Adrenal gland (tissue), 12 donors: Measurements from ENCODE around the gene EIF4G3. TPM values are rescaled to one million over a fixed set of nuclear protein-coding genes. Genes with fewer than 3 reads are reported as not detected.

Experiments
- DNase-seq, 7 donors: peaks; one replicate each; pipeline ENCODE4 v3.0.0-alpha.2; 2019 to 2020
- H3K27ac ChIP-seq, 5 donors: fragments of 200-600 bp; sonication (generic) in 4 of 5; 1 replicate in 3 of 5; 2 replicates in 2 of 5; pipeline versions ENCODE4 v1.5.1 to v1.8.0; 2016 to 2020; ENCODE audit warnings: mild to moderate bottlenecking in 1 of 5
- H3K27me3 ChIP-seq: fragments of 200-600 bp; 2 replicates; pipeline ENCODE4 v1.8.0; 2021
- H3K36me3 ChIP-seq, 2 donors: fragments of 200-600 bp; replicated peaks in 1 of 2; 1 replicate in 1 of 2; 2 replicates in 1 of 2; pipeline versions ENCODE4 v1.5.1 to v1.8.0; 2018 to 2022
- H3K4me1 ChIP-seq, 2 donors: fragments of 200-600 bp; replicated peaks in 1 of 2; 1 replicate in 1 of 2; 2 replicates in 1 of 2; pipeline versions ENCODE4 v1.5.1 to v1.8.0; 2018 to 2021
- H3K4me3 ChIP-seq, 4 donors: fragments of 200-600 bp; sonication (generic) in 3 of 4; one replicate each; pipeline ENCODE4 v1.5.1; 2016 to 2018
- H3K9me3 ChIP-seq, 3 donors: fragments of 200-600 bp; sonication (generic) in 1 of 3; replicated peaks in 1 of 3; 1 replicate in 2 of 3; 2 replicates in 1 of 3; pipeline versions ENCODE4 v1.5.1 to v1.8.0; 2016 to 2021
- CTCF ChIP-seq, 6 experiments: fragments of 450-650 bp in 4 of 6; fragments of 200-600 bp in 2 of 6; sonication (generic) in 1 of 6; IDR thresholded peaks; 1 replicate in 5 of 6; 2 replicates in 1 of 6; pipeline versions ENCODE4 v1.5.1 to v1.8.0; 2016 to 2021; ENCODE audit warnings: antibody characterized with exemption in 6 of 6, mild to moderate bottlenecking in 2 of 6, moderate library complexity in 1 of 6
- POLR2A ChIP-seq, 2 donors: fragments of 450-650 bp; IDR thresholded peaks; one replicate each; pipeline ENCODE4 v1.6.1; 2017; ENCODE audit warnings: antibody characterized with exemption in 2 of 2, mild to moderate bottlenecking in 2 of 2, moderate library complexity in 1 of 2
- WGBS, 4 donors: extraction: QIAGEN DNeasy Blood & Tissue Kit in 2 of 4; methylation state at CpG; one replicate each; pipeline versions ENCODE4 v1.1.5 to v1.1.7; 2013 to 2017; 5-methylcytosine and 5-hydroxymethylcytosine counted together
- intact Hi-C, 2 donors: fragments of 100-400 bp; cut with DNase I; formaldehyde crosslinking; loops; one replicate each; pipeline versions ENCODE4 v1.14.1 to v1.15.0; 2022 to 2023
- polyA plus RNA-seq, 3 donors: library from polyadenylated mRNA; stranded (reverse); fragments of 200-250 nt in 2 of 3; fragments of 350-450 nt in 1 of 3; fragmentation: Illumina TruSeq in 1 of 3; extraction: RNeasy Lipid Tissue Mini Kit (QIAGEN cat#74804) in 1 of 3; gene quantifications; one replicate each; pipeline ENCODE4 v1.2.3, GENCODE V29; 2013 to 2014
- total RNA-seq, 9 donors: library from RNA; depleted of rRNA in 4 of 9; stranded (reverse); fragments of >200 nt in 4 of 9; fragments of 120-200 nt in 1 of 9; fragmentation: NEBNext Ultra II Directional in 1 of 9; extraction: Animal tissue kit (Norgen Biotek cat#: 25700) in 1 of 9; gene quantifications; one replicate each; pipeline versions ENCODE4 v1.1.0 to v1.2.4, GENCODE V29; 2013 to 2023
- donor health status: healthy with polysubstance abuse.
- donor health status: Bipolar disorder and iron deficiency.
- donor health status: DM: yes; HTN: yes; CAD: no.
- donor health status: DM: no; HTN: no; CAD: no.
- donor health status: DM: no; HTN: no; CAD: no.
- donor health status: DM: yes; HTN: yes; CAD: no.

EIF4G3 gene
- total and polyA plus RNA-seq, 12 donors, result 30.7 to 58.7 (median 51.6) TPM

- Histone ChIP-seq H3K4me3 (no peak overlapping the region), H3K36me3 (peaks cover 0 to 15% of the 10 kb centered on the region in 2 donors), H3K9me3 (no peaks in the 10 kb centered on the region), H3K27ac (no peak overlapping the region), H3K27me3 (no peaks in the 10 kb centered on the region), H3K4me1 (no peaks in the 10 kb centered on the region)
- 42 to 47% (median 45%) methylated on average over 2 of the region's 2 CpGs for WGBS, 4 donors
- intact Hi-C loops, result no loop called here
- DNase-seq, result no peak
- TF ChIP-seq CTCF (IDR thresholded peaks at IDR 0.05) (no peak), POLR2A (IDR thresholded peaks at IDR 0.05) (no peak)
These were observed 355.2 kb downstream of the EIF4G3 start for GRCh38 chr1:20821466-20821865.

GRCh38 chr1:20819818-20820217 lies 356.9 kb downstream of the EIF4G3 start:
- Histone ChIP-seq H3K27ac (no peak overlapping the region), H3K4me3 (no peak overlapping the region), H3K27me3 (no peaks in the 10 kb centered on the region), H3K36me3 (peaks cover 0 to 15% of the 10 kb centered on the region in 2 donors), H3K4me1 (no peaks in the 10 kb centered on the region), H3K9me3 (no peaks in the 10 kb centered on the region)
- 76 to 91% (median 83%) methylated on average over 2 to 5 of the region's 5 CpGs for WGBS, 4 donors
- no peak for TF ChIP-seq POLR2A (IDR thresholded peaks at IDR 0.05)
- TF ChIP-seq CTCF (IDR thresholded peaks at IDR 0.05), result no peak
- DNase-seq, result no peak
- intact Hi-C loops, result no loop called here

GRCh38 chr1:20814534-20814871 lies 362.2 kb downstream of the EIF4G3 start:
- H3K4me1 ChIP-seq, result no peaks in the 10 kb centered on the region
- intact Hi-C loops, result no loop called here
- H3K9me3 ChIP-seq, result no peaks in the 10 kb centered on the region
- H3K4me3 ChIP-seq, result no peak overlapping the region
- H3K27ac ChIP-seq, result no peak overlapping the region
- H3K27me3 ChIP-seq, result no peaks in the 10 kb centered on the region
- peaks cover 0 to 18% of the 10 kb centered on the region in 2 donors for H3K36me3 ChIP-seq
- no CpG with 5 or more reads among the region's 4 CpGs for WGBS, 4 donors
- TF ChIP-seq CTCF (IDR thresholded peaks at IDR 0.05) (no peak), POLR2A (IDR thresholded peaks at IDR 0.05) (no peak)
- DNase-seq, result no peak

GRCh38 chr1:20811916-20812315 lies 364.8 kb downstream of the EIF4G3 start:
- H3K27me3 ChIP-seq, result no peaks in the 10 kb centered on the region
- intact Hi-C loops, result no loop called here
- H3K9me3 ChIP-seq, result no peaks in the 10 kb centered on the region
- DNase-seq, result no peak
- no peaks in the 10 kb centered on the region for H3K4me1 ChIP-seq
- H3K27ac ChIP-seq, result no peak overlapping the region
- 85 to 90% (median 88%) methylated on average over 5 of the region's 5 CpGs for WGBS, 4 donors
- H3K36me3 ChIP-seq, result peaks cover 0 to 9% of the 10 kb centered on the region in 2 donors
- no peak for TF ChIP-seq POLR2A (IDR thresholded peaks at IDR 0.05)
- TF ChIP-seq CTCF (IDR thresholded peaks at IDR 0.05), result no peak
- no peak overlapping the region for H3K4me3 ChIP-seq
